ENCODE results near the gene RPS21.

RPS21 gene

GRCh38 chr20:62400021-62400420 lies 13.1 kb downstream of the RPS21 start:
- DNase-seq: no peak

DNA sequence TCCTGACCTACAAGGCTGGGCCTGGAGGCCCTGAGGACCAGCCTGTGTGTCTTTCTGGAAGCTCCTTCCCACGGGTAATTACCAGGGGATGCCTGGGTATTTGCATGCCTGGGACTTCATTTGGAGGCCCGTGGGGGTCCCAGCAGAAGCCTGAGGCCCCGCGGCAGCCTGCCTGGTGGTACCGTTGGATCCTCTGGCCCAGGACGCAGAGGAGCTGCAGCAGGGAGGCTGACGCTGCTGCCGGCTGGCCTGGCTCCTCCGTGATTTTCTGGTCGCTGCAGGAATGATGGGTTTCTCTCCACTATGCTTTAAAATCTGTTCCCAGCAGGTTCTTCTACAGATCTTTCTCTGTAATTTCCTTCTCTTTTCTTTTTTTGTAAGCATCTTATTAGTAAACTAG lies 13.6 kb downstream of the RPS21 start:
- DNase-seq: no peak

GRCh38 chr20:62401331-62401779 lies 14.5 kb downstream of the RPS21 start:
- DNase-seq: no peak

DNA sequence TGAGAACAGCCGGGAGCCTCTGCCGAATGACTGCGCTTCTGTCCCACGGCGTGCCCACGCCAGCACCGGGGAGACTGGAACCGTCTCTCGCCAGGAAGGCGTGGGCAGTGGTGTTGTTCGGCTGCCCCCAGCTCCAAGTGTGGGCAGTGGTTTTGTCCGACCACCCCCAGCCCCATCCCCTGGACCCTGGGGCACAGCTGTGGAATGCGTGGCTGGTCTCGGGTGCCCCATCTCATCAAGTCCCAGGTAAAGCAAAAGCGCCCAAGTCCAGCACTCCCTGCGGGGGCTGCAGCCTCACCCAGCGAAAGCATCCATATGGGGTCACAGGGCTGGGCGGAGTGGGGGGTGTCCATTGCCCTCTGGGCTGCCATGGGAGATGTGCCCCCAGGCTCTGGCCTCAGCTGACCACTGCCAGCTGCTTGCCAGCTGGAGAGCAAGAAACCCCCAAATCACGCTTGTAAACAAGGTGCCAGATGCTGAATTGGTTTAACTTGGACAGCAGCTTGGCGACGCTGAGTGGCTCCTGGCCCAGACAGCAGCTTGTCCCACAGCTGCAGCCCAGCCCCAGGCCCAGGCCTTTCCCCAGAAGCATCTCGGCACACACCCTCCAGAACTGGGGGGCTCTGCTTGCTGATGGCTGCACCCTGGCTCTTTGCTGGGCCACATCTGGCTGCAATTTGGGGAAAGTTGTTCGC lies 15.7 kb downstream of the RPS21 start:
- DNase-seq: no peak

- no peak for DNase-seq
These were observed 16.4 kb downstream of the RPS21 start for GRCh38 chr20:62403331-62403730.

GRCh38 chr20:62404112-62404665 lies 17.3 kb downstream of the RPS21 start:
- DNase-seq: no peak

DNA sequence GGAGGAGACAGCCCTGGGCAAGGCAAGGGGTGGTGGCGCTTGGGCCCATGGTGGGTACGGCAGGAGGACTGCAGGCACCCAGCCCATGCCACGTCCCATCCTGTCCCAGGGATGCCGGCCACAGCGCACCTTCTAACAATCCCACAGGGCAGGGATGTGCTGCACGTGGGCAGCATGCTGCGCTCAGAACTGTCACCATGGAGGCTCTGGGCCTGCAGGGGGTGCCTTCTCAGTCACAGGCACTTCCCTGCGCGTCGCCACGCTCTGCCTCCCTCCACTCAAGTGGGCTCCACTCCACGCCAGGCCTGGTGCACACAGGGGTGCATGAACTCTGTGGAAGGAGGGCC lies 17.8 kb downstream of the RPS21 start:
- no peak for DNase-seq

GRCh38 chr20:62405108-62405980 lies 18.4 kb downstream of the RPS21 start:
- no peak for DNase-seq

DNA sequence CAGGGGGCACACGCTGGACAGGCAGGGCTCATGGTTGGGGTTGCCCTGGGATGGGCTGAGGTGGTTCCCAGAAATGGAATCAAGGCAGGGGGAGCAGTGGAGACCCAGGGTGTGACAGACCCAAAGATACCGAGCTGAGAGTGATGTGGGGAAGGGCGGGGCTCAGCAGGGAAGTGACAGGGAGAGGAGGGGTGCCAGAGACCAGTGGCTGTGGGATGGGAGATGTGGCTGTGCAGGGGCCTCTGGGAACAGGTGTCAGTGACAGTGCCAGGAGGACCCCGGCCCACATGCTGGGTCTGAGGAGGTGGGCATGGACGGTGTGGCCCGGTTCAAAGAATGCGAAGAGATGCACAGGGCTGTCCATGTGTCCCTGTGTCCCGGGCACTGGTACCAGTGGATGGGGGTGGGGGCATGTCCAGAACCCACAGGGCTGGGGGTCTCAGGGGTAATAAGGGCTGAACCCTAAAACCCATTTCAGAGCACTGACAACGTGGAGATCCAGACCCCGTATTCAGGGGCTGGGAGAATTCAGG lies 19.1 kb downstream of the RPS21 start:
- DNase-seq: no peak

- no peak for DNase-seq
These were observed 19.8 kb downstream of the RPS21 start for GRCh38 chr20:62406635-62407176.

- DNase-seq: peak; percentile 79 to 92
These were observed 20.5 kb downstream of the RPS21 start, which contains the start of gene CABLES2 for GRCh38 chr20:62407221-62407992. Gene CABLES2 (minus strand): TSS chr20:62407285. CDS start chr20:62407276, 9 bp downstream.

- no peak for DNase-seq
These were observed 21.2 kb downstream of the RPS21 start for GRCh38 chr20:62408055-62408454.

DNA sequence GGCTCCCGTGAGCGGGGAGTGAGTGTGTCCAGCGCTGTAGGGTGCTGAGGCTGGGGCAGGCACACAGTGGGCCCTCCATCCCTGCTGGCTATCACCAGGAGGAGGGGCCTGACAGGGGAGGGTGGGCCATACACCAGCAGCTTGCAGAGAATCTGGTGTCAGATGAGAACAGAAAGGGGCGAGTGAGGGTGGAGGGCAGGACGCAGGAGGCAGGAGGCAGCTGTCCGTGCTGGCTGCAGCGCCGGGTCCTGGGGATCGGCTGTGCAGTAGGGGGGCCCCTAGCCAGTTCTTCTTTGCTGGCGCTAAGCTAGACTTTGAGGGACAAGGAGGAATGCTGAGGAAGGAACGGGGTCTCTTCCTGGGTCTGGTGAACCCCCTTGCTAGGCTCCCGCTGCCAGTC lies 21.7 kb downstream of the RPS21 start:
- no peak for DNase-seq

DNA sequence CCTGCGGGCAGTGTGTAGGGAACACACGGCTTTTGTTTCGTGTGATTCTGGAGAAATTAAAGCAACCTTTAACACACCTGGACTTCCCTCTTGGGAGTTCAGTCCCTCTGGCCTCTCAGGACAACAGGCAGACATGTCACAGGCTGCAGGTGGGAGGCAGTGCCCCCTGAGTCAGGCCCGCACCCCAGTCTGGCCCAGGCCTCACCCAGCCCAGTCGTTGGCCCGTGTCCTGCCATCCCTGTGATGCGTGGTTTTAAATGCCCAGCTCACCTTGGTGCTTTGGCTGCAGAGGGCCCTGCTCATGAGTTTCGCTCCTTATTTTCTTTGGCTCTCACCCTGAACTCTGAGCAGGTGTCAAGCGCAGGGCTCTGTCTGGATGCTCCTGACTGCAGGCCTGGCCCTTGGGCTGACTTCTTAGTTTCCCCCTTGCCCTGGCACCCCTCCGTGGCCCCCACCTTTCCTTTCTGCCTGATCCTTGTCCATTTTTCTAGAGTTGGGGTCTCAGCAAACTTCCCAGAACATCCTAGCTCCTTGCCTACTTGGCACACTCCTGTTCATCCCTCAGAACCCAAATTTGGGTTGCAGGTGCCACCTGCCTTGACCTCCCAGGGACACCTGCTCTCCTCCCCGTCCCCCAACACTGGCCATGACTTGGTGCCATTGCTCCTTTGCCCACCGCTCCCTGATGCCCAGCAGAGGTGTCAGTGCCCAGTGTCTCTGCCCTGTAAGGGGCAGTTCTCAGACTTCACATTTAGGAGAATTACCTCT lies 22.4 kb downstream of the RPS21 start:
- DNase-seq: no peak

- no peak for DNase-seq
These were observed 23.2 kb downstream of the RPS21 start for GRCh38 chr20:62409931-62410745.

DNA sequence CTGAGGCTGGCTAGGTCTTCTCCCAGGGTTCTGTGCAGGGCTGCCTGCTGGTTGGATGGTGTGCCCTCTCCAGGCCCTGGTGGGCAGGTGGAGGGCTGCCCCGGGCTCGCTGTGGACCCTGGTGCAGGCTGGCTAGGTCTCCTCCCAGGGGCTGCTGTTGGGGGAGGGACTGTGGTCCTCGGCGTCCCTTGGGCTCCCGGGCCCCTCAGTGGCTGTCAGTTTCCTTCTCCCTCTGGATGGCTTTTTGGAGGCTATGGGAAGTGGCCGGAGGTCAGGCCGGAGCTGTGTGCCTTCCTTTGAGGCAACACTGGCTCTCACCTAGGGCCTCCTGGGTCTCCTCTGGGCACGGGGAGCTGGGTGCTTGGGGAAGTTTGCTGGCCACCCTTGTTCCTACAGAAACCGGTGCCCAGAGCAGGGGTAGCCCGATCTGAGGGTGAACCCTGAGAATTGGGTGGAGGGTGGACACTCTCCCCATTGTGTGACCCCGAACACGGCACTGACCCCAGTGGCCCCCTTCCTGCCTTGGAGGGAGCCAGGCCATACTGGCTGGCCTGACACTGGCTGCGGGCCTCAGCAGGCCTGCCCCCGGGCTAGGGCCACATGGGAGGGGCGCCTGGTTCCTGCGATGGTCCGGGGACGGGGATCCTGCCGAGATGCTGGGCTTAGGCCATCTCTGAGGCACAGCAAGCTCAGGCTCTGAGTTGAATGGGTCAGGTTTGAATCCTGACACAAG lies 24.0 kb downstream of the RPS21 start:
- DNase-seq: no peak

GRCh38 chr20:62411479-62412193 lies 24.7 kb downstream of the RPS21 start:
- no peak for DNase-seq

GRCh38 chr20:62412194-62413024 lies 25.5 kb downstream of the RPS21 start:
- no peak for DNase-seq
